GF-D8 (cell line): ENCODE measurements around the gene RAB6C.
"Not testable (repeated sequence)": the region's sequence is repeated elsewhere in the genome, so short reads cannot be mapped to it uniquely, and the experiment has no call there.

Experiments
- DNase-seq: peaks from one replicate; lab custom pipeline; 2025; lab: John Stamatoyannopoulos, UW

RAB6C gene

GRCh38 chr2:129979629-129980155, at the start of gene RAB6C:
Gene RAB6C, plus strand, starts transcription at chr2:129979666. Its CDS starts 450 bp downstream, at chr2:129980116.
- not testable (repeated sequence) for DNase-seq

DNA sequence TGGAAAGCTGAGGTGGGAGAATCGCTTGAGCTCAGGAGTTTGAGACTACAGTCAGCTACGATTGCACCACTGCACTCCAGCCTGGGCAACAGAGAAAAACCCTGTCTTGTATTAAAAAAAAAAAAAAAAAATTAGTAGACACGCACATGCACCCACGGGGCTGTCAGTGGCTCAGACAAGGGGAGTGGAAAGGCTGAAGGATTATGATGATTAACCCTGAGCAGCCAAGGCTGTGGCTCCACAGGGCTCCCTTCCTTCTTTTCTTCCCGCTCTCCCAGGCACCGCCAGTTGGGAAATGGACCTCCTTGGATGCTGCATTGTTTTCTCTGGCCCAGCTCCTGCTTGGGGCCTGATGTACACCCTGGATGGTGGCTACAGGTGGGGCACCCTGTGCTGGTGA, 49.0 kb upstream of the RAB6C start:
- DNase-seq = no peak

GRCh38 chr2:129933387-129933786, 46.1 kb upstream of the RAB6C start:
- not testable (repeated sequence) for DNase-seq

DNA sequence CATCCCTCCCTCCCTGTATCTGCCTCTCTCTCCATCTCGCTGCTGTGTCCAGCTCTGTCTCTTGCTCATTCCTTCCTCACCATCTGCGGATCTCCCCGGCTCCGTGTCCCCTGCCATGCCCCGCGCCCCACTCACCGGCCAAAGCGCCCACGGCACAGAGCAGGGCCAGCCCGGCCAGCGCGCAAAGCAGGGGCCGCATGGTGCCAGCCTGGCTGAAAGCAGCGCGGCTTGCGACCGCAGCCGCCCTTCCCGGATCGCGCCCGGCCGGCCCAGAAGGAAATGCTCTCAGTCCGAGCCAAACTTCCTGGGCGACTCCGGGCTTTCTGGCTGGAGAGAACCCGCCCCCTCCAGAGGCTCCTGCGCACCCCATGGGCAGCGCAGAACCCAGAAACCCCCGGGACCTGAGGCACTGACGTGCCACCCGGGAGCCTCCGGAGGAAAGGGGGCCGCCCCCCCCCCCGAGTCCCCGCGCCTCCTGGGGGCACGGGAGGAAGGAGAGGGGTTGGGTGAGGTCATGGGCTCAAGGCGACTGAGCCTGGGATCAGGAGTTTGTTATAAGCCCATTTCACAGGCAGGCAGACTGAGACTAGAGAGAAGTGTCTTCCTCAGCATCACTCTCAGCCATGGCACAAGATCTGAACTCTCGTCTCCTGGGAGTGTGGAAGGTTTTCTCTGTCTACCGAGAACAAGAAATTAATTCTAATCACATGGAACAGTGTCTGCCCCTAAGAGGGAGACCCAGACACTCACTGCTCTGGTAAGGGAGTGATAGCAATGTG, 45.2 kb upstream of the RAB6C start:
- DNase-seq = no peak

- DNase-seq = no peak
Measured at GRCh38 chr2:129935118-129935517, 44.3 kb upstream of the RAB6C start.

DNA sequence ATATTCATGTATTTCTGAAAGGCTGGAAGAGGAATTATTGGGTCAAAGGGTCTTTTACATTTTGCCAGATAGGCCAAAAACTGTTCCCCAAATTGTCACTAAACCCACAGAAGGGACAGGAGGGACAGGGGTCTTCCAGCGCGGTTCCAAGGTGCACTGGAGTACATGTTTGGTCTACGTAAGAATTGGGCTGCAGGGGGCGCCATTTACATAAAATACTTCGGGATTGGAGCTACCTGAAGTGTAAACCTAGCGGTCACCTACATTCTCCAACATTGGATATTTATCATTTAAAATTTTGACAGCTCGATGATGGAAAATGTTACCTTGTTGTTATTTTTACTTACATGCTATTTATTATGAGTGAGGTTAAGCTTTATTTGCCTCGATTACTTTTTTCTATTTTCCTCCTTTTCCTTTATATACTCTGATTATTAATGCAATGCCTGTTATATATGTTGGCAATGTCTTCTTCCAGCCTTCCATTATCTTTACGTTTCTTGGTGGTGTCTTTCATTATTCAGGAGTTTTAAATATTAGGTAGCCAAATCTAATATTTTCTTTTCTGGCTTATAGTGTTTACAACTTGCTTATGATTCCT, 43.0 kb upstream of the RAB6C start:
- DNase-seq = no peak

DNA sequence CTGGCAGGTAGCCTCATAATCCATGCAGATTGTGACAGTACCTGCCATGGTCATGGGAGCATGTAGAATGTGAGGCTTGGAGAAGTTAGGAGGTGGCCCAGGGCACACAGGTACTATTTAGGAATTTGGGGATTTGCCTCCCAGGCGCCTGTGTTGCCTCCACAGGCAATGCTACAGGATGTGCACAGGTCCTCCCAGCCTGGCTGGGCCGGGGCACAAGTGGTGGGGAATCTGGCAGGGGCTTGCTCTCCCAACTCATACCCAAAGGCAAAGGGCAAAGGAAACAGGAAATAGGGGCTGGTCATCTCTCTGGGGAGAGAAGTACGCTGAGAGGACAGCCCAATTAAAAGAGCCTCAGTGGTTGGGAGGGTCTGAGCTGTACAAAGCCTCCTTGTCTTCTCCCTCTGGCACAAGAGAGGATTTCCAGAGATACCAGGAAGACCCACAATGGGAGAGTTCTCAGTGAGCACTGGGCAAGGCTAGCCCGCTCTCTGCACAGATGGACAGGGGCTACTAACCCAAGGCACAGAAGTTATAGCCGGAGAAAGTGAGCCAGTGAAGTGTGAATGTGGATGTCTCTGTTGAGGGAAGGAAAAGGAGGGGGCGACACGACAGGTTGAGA, 40.5 kb upstream of the RAB6C start:
- DNase-seq = not testable (repeated sequence)

- DNase-seq = not testable (repeated sequence)
Measured at GRCh38 chr2:129943456-129943855, 36.0 kb upstream of the RAB6C start.

DNA sequence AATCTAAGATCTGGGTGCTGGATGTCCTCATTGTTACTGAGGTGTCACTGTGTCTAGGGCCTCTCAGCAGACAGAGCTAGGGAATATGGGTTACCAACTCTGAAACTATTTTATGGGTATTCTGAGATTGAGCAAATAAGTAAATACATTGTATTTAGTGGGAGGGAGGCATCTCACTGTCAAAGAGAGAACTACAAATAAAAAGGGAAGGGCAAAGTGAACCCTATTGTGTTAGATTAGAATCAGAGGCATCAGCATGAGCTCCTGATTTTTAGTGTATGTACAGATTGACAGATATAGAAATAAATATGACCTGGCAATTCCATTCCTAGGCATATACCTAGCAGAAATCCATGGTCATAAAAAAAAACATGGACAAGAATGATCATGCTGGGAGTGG, 33.9 kb upstream of the RAB6C start:
- DNase-seq = no peak

DNA sequence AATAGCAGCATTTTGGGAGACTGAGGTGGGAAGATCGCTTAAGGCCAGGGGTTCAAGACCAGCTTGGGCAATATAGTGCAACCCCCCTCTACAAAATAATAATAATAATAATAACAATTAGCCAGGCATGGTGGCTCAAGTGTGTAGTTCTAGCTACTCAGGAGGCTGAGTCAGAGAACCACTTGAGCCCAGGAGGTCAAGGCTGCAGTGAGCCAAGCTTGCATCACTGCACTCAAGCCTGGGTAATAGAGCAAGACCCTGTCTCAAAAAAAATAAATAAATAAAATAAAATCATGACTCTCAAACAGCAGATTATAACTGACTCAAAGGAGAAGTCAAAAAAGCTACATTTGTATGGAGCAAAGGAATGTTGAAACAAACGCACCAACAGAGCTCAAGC, 31.8 kb upstream of the RAB6C start:
- DNase-seq = not testable (repeated sequence)

- not testable (repeated sequence) for DNase-seq
Measured at GRCh38 chr2:129956171-129956570, 23.3 kb upstream of the RAB6C start.

- no peak for DNase-seq
Measured at GRCh38 chr2:129957891-129958290, 21.6 kb upstream of the RAB6C start.

DNA sequence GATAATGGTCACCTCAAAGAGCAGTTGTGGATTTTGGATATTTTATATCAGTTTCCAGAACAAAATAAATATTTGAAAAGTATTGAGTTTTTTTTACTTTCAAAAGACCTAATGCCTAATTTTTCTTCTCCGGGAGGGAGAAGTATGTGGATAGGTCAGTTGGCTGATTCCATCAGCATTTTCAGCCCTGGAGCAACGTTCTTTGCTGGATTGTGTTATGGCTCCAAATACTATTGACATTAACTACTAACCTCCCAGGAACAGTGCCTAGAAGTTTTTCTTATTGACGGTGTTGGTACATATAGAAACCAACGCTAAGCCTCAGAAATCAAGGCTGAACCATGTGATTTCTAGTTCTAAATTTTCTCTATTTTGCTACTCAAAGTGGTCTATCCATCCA, 20.7 kb upstream of the RAB6C start:
- DNase-seq = not testable (repeated sequence)

GRCh38 chr2:129968605-129969004, 10.9 kb upstream of the RAB6C start:
- not testable (repeated sequence) for DNase-seq

DNA sequence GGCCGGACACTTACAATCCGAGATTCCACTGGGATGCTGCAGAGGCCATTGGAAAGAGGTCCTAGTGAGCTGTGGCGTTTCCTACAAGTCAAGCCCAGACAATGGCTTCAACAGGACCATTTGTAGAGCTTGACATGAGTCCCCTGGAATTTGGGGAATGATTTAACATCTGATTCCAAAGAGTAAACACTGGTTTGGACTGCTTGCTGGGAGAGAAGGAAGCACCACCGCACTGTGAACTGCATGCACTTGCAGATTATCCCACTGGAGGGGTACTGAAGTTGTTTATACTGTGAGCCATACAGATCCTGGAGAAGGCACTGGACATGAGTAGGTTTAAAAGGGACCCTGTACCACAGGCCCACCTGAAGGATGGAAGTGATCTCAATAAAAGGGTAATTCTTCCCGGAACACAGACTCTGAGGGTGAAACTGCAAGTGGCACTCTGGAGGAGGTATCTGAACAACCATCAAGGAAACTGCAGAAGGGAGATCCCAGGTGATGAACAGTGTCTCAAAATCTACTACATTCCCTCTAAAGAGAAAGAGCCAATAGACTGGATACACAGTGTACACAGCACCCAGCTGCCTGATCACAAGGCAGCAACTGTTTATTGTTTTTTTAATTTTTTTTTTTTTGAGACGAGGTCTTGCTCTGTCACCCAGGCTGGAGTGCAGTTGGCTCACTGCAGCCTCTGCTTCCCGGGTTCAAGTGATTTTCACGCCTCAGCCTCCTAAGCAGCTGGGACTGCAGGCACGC, 4.3 kb upstream of the RAB6C start:
- DNase-seq = no peak

DNA sequence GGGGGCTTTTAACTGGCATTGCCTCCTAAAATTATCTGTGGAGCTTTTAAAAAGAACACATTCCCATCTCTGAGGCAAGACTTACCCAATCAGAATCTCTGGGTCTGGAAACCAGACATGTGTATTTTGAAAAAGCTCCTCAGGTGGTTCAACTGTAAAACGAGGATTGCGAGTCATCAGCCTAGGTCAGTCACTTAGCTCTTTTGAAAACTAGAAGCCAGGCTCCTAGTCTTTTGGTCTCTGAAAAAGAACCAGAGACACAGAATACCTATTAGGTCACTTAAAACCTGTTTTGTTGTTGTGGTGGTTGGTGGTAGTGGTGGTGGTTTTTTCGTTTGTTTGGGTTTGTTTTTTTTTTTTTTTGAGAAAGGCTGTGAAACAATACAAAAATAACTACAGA, 2.5 kb upstream of the RAB6C start:
- not testable (repeated sequence) for DNase-seq

DNA sequence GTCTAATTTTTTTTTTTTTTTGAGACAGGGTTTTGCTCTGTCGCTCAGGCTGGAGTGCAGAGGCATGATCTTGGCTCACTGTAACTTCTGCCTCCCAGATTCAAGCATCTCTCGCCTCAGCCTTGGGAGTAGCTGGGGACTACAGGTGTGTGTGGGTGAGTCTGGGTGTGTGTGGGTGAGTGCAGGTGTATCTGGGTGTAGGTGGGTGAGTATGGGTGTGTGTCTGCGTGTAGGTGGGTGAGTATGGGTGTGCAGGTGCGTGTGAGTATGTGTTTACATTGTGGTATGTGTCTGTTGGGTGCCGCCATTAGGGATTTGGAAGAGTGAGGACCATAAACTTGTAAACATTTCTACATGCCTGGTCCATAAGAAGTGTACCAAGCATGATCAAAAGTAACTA, 1.5 kb upstream of the RAB6C start:
- no peak for DNase-seq

DNA sequence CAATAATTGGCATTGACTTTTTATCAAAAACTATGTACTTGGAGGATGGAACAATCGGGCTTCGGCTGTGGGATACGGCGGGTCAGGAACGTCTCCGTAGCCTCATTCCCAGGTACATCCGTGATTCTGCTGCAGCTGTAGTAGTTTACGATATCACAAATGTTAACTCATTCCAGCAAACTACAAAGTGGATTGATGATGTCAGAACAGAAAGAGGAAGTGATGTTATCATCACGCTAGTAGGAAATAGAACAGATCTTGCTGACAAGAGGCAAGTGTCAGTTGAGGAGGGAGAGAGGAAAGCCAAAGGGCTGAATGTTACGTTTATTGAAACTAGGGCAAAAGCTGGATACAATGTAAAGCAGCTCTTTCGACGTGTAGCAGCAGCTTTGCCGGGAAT, 780 bp downstream of the RAB6C start:
- peak; percentile 71 for DNase-seq

DNA sequence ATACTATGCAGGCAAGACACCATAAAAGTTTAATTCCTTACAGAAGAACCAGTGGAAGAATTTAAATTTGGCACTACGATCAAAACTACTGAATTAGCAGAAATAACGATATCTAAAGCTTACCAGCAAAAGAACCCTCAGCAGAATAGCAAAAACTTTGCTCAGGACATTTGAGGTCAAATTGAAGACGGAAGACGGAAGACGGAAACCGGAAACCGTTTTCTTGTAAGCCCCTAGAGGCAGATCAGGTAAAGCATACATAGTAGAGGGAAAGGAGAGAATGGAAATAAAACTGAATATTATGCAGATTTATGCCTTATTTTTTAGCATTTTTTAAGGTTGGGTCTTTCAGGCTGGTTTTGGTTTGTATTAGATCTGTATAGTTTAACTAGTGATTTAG, 2.2 kb downstream of the RAB6C start:
- peak; percentile 13 for DNase-seq

GRCh38 chr2:129984426-129984825, 5.0 kb downstream of the RAB6C start:
- no peak for DNase-seq

GRCh38 chr2:129992415-129993006, 13.0 kb downstream of the RAB6C start:
- DNase-seq = not testable (repeated sequence)

DNA sequence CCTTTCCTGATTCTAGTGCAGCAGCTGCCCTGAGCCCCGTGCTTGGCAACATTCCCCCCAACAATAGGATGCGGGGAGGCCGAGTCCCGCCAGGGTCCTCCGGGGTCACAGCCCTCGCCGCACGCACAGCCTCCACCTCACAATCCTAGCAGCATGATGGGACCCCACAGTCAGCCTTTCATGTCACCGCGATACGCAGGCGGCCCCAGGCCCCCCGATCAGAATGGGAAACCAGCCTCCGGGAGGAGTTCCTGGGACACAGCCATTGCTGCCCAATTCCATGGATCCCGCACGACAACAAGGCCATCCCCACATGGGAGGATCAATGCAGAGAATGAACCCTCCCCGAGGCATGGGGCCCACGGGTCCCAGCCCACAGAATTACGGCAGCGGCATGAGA, 13.7 kb downstream of the RAB6C start:
- not testable (repeated sequence) for DNase-seq
